HL-60 (cell line): Measurements from ENCODE around the gene NPW.

Source experiments
- DNase-seq, 2 experiments: peaks; one replicate each; pipeline ENCODE4 v3.0.0-alpha.2; 2010 to 2020; ENCODE audit warnings: low read depth in 1 of 2, low spot score in 1 of 2
- H3K27ac ChIP-seq: fragments of 250-450 bp; sonication (Bioruptor Pico); replicated peaks from 2 replicates; pipeline ENCODE4 v1.5.1; 2020; ENCODE audit warnings: mild to moderate bottlenecking, moderate library complexity
- H3K27me3 ChIP-seq: fragments of 250-450 bp; sonication (Bioruptor Pico); 2 replicates; pipeline ENCODE4 v1.5.1; 2021; ENCODE audit warnings: mild to moderate bottlenecking, moderate library complexity; ENCODE audit not compliant: insufficient read depth, poor library complexity, severe bottlenecking
- H3K4me3 ChIP-seq: replicated peaks from 2 replicates; pipeline ENCODE4 v1.5.1; 2011; ENCODE audit warnings: mild to moderate bottlenecking, control low read depth, low read length; ENCODE audit not compliant: insufficient read depth
- CTCF ChIP-seq: IDR thresholded peaks from one replicate; pipeline ENCODE4 v1.5.1; 2011; ENCODE audit warnings: low read length, control low read depth, inconsistent platforms; ENCODE audit not compliant: insufficient read depth
- GABPA ChIP-seq: IDR thresholded peaks from 2 replicates; pipeline ENCODE4 v1.6.1; 2012; ENCODE audit warnings: low read depth
- POLR2AphosphoS5 ChIP-seq: IDR thresholded peaks from 2 replicates; pipeline ENCODE4 v1.6.1; 2012; ENCODE audit warnings: low read depth
- REST ChIP-seq: IDR thresholded peaks from 2 replicates; pipeline ENCODE4 v1.6.1; 2012; ENCODE audit warnings: low read depth; ENCODE audit not compliant: insufficient replicate concordance
- SPI1 ChIP-seq: IDR thresholded peaks from 2 replicates; pipeline ENCODE4 v1.6.1; 2012; ENCODE audit warnings: low read depth, mild to moderate bottlenecking, borderline replicate concordance

The NPW gene

DNA sequence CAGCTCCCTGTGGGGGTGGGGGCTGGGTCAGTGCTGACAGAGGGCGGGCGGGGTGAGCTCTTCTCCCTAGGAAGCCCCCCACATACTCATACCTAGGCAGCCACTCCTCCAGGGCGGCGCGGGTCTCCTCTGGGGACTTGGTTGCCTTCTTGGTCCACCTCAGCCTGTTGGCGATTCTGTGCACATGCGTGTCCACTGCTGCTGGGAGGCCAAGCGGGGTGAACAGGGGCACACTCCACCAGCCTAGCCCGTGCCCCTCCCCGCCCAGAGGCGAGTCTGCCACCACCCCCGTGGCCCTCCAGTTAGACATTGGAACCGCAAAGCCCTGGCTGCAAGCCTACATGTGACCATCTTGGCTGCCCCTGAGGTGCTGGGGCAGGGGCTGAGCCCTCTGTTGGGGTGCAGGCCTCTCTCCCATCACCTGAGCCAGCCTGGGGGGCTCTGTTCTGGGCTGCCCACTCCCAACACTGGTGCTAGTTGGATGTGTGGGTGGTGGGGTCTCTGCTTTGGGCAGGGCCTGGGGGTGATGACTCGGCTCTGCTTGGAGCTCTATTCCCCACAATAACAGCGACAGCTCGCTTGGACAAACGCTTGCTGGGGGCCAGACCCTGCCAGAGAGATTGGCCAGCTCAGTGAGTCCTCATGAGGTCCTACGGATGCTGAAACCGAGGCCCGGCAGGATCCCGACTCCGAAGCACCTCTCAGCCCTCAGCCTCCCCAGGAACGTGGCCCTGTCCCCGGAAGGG is 20.6 kb downstream of the NPW start:
- H3K27me3 ChIP-seq, result no peaks in the 10 kb centered on the region
- no peak for TF ChIP-seq POLR2AphosphoS5
- no peak for TF ChIP-seq CTCF
- TF ChIP-seq GABPA, result no peak
- no peak for TF ChIP-seq SPI1
- TF ChIP-seq REST, result no peak
- H3K4me3 ChIP-seq, result no peak overlapping the region
- no peak overlapping the region for H3K27ac ChIP-seq
- DNase-seq, result no peak

- Histone ChIP-seq H3K27me3 (no peaks in the 10 kb centered on the region), H3K4me3 (no peak overlapping the region), H3K27ac (no peak overlapping the region)
- TF ChIP-seq POLR2AphosphoS5, result no peak
- no peak for TF ChIP-seq GABPA
- no peak for TF ChIP-seq SPI1
- no peak for DNase-seq
These were observed 21.4 kb downstream of the NPW start for GRCh38 chr16:2040787-2041522.

- H3K4me3 ChIP-seq, result no peak overlapping the region
- no peak for TF ChIP-seq REST
- no peaks in the 10 kb centered on the region for H3K27me3 ChIP-seq
- no peak for DNase-seq
- H3K27ac ChIP-seq, result no peak overlapping the region
These were observed 22.8 kb downstream of the NPW start for GRCh38 chr16:2042171-2042985.

DNA sequence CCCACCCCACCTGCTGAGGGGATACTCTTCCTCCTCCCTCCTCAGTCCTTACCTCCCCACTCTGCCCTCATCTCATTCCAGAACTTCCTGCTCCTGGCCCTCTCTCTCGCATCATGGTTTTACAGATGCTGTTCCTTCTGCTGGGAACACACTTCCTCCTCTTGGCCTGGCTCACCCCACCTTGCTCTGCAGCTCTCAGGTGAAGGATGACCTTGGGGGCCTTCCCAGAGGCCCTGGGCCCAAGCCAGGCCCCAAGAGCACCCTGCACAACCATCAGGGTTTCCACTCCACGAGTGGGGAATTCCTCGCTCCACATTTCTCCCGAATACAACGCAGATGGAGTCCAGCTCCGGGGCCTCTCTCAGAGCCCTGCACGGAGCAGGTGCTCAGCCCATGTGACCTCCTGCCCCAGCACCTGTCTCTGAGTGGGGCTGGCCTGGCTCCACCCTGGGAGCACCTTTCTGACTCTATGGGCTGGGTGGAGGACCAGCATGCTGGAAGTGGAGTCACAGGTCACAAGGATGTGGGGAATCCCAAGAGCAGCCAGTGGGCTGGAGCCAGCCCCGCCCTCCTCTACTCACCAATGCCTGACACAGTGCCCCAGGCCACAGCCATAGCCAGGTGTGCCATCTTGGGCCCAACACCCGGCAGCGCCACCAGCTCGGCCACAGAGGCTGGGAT is 23.5 kb downstream of the NPW start:
- Histone ChIP-seq H3K27me3 (no peaks in the 10 kb centered on the region), H3K27ac (no peak overlapping the region), H3K4me3 (no peak overlapping the region)
- DNase-seq, result no peak
- TF ChIP-seq POLR2AphosphoS5, result no peak
- TF ChIP-seq GABPA, result no peak
- TF ChIP-seq SPI1, result no peak
- no peak for TF ChIP-seq CTCF
- no peak for TF ChIP-seq REST
